ENCODE measurements around the gene LHX3.

Gene LHX3

DNA sequence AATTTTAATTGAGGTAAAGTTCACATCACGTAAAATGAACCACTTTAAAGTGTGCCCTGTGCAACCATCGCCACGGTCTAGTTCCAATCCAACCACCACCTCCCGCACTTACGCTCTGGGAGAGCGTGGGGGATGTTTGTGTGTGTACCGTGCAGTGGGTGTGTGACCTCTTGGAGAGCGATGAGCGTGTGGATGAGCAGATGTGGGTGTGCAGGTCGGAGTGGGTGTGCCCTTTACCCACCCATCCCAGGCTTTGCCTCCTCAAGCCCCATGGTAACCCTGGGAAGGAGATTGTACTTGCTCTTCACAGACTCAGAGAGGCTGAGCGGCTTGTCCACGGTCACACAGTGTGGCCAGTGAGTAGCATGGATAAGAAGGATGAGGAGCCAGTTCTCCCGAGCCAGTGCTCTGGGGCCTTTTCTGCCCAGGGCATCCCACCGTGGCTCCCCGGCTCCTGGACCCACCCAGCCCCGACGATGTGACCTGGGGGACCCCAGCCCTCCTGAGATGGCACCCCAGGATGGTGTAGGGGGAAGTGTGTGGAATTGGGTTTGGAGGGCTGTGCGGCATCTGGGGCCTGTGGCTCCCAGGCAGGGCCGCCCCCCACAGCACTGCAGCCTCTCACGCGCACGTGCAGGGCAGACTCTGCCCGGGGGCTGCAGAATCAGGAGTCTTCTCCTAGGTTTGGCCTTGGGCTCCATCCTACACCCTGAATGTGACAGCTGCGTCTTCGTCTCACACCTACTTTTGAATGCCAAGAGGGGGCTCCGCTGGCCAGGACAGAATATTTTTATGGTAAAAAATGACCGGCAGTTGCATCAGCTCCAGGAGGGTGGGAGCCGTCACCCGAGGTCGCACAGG, 13.6 kb downstream of the LHX3 start:
- DNase-seq, result no peak

DNA sequence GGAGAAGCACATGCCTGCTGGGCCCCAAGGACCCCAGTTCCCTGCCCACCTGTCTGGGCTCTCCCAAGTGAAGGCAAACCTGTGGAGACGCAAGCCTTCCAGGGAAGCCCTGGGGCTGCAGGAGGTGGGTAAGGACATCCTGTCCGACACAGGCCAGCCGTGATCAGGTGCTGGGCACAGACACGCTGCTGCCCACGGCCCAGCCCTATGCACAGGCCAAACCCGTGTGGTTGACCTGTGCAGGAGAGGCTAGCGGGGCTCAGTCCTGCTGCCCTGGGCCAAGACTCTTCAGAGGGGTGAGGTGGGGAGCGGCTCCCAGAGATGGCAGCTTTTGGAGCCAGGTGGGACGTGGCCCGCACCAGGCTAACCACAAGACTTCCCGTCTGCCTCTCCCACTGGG, 14.3 kb downstream of the LHX3 start:
- DNase-seq, result no peak

DNA sequence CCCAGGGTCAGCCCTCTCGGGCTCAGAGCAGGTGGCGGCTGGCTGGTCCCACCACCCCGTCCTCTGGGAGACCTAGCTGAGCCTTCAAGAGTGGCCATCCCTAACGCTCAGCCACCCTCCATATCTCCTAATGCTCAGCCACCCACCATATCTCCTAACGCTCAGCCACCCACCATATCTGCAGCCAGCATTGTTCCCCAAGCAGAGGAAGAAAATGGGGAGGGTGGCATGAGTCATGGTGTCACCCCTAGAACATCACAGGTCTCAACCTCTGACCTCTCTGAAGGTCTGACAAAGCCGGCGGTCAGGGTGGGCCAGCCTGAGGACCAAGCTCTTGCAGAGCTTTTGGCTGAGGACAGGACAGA, 14.7 kb downstream of the LHX3 start:
- DNase-seq, result no peak

DNA sequence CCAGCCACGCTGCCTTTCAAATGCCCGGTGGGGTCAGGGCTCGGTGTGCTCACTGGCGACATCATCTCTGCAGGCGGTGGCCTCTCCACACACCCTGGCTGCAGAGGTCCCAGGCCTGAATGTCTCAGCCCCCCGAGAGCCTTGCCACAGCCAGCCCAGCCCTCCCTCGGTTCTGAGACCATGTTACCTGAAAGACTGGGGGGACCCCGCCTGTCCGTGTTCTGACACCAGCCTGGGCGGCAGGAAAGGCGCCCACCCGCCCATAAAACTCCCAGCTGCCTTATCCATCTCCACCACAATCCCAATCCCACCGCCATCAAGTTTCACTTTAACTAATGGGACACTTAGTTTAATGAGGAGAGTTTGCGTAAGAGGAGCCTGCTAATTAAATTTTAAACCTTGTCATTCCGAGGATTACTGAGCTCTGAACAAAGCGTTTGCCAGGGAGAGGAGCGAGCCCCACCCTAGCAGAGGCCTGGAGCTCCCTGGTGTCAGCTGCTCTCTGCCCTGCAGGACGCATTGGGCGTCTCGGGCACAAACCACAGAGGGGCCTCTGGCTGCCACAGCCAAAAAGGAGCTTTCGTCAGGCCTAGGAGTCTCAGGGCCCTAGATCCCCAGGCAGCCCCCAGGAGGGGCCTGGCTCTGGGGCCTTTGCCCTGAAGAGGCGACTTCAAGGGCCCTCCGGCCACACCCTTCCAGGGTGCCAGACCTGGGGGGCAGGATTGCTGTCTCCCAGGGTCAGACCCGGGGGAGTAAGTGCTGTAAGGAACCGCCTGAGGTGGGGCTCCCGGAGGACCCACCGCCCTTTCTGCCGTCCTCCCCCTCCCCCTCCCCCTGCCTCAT, 15.3 kb downstream of the LHX3 start:
- no peak for DNase-seq

DNA sequence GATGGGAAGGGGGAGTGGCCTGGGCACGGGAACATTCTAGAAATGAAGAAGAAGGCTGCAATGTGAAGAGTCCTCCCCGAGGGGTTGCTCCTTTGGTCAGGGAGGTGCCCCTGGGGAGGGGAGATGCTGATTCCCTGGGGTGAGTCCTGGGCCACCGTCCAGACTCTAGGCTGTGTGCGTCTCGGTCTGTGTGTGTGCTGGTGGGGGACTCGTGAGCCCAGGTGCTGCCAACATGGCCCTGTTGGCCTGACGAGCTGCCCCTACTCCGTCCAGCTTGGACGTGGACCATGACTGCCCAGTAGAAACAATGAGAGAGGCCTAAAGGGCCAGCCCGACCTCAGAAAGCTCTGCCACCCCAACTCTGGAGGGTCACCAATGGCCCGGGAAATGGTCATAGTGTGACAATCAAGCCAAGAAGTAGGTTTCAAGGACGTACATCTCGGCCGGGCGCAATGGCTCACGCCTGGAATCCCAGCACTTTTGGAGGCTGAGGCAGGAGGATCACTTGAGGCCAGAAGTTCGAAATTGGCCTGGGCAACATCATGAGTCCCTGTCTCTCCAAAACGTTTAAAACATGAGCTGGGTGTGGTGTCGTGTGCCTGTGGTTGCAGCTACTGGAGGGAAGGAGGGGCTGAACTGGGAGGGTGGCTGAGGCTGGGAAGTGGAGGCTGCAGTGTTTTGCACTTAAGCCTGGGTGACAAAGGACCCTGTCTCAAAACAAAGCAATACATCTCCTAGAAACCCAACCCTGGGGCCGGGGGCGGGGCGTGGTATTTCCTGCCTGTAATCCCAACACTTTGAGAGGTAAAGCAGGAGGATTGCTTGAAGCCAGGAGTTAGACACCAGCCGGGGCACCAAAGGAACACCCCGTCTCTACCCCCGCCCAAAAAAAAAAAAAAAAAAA, 17.0 kb downstream of the LHX3 start:
- no peak for DNase-seq

DNA sequence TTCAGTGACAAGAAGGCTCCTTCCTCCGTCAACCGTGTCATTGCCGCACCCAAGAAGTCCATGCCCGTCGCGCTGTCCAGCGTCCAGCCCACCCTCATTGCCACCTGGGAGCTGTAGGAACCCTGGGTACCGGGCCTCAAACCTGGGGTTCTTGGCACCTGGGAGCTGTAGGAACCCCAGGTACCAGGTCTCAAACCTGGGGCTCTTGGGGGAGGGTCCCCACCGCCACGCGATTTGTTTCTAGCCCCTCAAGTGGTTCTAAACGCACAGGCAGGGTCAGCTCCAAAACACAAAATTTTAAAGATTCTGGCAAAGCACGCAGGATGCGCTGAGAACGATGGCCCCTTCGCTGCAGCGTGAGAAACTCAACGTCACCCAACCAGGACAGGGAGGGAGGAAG, 17.7 kb downstream of the LHX3 start:
- no peak for DNase-seq

DNA sequence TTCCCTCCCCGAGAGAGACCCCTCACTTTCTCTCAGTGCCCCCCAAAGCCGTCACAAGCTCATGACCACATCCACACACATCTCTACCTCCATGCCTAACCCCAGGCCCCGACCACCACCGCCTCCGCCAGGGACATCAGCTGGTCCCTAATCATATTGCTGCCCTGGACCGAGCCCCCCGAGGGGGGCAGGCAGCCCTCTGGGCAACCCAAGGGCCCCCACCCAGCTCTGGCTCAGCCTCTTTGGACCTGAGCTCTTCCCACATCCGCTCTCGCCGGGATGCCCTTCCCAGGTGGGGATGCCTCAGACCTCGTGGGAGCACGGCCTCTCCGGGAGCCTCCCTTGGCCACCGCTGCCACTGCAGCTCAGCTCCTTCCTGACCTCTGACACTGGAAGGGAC, 18.5 kb downstream of the LHX3 start:
- DNase-seq, result no peak

DNA sequence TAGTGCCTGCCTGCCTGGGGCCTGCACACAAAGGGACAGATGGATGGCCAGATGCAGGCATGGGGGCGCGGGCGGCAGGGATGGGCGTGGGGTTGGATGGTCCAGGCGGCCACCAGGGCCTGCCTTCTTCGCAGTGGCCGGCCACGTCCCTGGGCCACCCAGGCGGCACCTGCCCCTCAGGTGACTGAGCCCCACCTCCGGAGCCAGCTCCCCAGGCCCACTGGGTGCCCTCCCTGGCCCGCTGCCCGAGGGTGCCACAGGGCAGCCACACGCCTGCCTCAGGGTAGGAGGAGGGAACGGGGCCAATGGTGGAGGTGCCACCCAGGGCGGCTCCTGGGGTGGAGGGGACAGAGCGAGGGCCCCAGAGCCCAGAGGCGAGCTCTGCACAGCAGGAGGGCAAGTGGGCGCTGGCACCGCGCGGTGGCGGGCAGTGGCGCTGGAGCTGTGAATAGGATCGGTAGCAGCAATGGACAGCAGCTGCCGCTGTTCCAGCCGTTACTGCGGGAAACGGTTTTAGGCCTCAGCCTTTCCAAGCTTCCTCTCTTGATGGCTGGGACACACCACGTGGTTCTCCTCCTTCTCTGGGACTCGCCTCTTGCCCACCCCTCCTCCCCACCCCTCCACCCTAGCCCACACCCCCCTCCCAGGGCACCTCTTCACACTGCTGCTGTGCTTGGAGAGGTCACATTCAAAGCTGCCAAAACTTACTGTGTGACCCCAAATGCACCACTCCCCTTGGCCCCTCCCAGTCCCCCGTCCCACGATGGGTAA, 19.1 kb downstream of the LHX3 start:
- DNase-seq, result no peak

DNA sequence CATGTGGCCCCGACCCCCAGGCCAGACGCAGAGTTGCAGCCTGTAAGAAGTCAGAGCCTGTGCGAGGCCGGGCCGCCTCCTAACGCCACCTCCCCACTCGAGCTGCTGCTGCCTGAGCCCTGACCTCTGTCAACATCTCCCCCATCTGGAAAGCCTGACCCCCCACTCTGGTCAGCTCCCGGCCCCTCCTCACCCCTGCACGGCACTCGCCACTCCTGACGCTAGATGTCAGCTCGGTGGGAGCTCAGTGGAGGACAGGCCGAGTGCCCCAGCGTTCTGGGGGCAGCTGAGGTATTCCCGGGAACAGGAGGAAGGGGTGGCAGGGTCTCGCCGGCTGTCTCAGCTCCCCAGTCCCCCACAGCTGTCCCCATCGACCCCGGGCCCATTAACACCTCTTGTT, 19.9 kb downstream of the LHX3 start:
- no peak for DNase-seq

DNA sequence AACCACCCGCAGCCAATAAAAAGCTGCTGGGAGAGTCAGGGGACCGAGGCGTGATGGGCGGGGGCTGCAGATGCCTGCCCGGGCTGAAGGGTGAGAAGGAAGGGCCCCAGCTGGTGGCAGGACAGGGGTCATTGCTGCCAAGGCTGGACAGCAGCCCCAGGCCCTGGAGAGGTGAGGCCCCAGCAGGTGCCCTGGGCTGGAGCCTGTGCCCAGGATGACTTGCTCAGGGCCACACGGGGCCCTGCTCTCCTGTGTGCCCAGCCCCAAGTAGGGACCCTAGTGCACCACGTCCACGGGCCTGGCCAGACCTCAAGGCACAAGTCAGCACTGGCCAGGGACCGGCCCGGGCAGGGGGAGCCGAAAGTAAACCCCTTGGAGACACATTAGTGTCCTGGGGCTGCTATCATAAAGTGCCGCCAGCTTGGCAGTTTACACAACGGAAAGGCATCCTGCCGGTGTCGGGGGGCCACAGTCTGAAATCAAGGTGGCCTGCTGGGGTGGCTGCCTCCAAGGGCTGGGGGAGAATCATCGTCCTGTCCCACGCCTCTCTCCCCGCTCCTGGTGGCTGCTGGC, 22.0 kb downstream of the LHX3 start:
- DNase-seq, result no peak

DNA sequence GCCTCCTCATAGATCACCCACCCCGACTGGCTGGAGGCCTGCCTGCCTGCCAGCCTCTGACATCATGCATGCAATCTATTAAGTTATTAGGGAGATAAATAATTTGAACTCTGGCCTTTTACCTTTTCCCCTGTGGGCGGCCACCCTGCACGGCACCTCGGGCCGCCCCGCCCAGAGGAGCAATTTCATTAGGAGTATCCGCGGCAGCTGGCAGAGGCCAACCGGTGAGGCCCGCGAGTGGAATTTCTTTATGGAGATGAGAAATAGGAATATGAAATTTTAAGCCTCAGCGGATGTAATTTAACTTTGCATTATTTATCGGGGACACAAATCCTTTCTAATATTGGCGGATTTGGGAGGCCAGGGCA, 22.5 kb downstream of the LHX3 start:
- DNase-seq, result no peak

DNA sequence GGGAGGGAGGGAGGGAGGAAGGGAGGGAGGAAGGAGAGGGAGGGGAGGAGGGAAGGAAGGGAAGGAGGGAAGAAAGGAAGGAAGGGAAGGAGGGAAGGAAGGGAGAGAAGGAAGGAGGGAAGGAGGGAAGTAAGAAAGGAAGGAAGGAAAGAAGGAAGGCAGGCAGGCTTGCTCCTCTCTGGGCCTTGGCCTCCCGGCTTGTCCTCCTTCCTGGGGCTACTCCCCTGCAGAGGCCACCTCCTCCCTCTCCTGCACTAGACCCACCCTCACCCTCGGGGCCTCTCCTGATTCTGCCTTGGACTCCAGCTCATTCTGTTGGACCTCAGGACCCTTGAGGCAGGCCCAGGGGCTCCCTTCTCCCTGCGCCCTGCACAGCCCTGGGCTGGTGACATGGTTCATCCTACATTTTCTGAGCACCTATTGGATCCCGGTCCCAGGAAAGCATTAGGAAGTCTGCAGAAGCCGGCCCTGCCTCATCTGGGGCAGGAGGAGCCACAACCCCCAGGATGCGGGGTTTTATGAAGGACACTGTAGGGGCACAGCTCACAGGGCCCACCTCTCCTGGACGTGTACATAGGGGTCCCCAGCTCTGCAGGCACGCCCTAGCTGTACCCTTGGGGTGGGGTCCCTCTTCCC, 23.0 kb downstream of the LHX3 start:
- no peak for DNase-seq

DNA sequence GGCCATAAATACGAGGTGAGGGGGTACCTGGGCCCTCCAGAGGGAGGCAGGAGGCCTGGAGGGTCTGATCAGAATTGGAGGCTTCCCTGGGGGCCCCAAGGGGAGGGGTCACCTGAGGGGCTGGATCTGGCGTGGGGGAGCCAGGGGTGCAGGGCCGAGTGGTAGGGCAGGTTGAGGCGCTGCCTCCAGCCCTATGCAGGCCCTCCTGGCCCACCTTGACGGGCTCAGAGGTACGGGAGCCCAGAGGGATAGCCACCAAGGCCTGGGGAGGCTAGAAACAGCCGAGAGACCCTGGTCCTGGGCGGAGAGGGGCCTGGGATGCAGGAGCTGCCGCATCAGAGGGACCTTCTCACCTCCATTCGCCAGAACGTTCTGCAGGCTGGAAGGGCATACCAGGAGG, 24.3 kb downstream of the LHX3 start:
- DNase-seq, result no peak

DNA sequence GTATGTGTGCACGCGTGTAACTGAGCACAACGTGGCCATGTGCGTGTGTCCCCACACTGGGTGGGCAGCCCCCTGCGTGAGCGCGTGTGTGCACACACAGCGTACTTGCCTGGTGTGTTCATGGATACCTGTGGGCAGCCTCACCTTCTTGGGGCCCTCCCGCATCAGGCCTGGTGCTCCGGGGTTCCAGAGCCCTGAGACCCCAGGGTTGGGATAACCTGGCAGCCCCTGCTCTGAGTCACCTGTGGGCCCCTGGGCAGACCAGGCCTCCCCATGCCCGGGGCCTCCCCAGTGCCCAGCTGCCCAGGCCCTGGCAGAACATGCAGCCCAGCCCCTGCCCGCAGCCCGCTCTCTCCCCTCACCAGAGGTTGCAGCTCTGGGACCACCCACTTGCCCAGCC, 25.2 kb downstream of the LHX3 start:
- no peak for DNase-seq

DNA sequence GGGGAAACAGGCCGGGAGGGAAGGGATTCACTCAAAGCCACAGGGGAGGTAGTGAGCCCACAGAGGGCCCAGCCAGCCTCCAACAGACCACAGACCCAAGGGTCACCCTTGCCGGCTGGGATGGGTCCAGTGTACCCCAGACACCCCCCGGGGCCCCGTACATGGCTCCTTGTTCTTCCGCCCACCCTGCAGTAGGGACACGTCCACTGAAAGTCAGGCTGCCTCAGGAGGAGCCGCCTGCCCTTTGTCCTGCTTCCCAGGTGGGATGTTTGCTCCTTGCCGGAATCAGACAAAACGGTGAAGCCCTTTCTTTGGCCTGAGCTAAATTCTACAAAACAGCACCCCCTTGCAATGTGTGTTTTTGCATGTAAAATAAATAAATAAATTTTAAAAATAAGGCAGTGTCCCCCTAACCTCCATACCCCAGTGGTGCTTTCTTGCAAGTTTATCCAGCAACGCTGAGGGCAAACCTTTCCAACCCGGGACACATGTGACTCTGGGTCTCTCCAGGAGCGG, 25.8 kb downstream of the LHX3 start:
- DNase-seq, result no peak

DNA sequence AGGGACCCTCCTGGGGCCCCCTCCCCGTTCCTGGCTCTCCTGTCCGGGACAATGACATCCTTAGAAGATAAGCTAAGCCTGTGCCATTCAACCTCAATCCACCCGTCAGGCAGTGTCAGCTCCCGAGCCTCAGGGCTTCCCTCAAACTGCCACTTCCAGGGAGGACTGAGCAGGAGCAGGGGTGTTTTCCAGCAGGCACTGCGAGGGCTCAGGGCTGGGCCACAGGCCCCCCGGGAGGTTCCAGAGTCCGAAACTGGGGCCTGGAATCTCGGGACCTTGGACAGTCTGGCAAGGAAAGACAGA, 26.2 kb downstream of the LHX3 start:
- DNase-seq, result no peak

DNA sequence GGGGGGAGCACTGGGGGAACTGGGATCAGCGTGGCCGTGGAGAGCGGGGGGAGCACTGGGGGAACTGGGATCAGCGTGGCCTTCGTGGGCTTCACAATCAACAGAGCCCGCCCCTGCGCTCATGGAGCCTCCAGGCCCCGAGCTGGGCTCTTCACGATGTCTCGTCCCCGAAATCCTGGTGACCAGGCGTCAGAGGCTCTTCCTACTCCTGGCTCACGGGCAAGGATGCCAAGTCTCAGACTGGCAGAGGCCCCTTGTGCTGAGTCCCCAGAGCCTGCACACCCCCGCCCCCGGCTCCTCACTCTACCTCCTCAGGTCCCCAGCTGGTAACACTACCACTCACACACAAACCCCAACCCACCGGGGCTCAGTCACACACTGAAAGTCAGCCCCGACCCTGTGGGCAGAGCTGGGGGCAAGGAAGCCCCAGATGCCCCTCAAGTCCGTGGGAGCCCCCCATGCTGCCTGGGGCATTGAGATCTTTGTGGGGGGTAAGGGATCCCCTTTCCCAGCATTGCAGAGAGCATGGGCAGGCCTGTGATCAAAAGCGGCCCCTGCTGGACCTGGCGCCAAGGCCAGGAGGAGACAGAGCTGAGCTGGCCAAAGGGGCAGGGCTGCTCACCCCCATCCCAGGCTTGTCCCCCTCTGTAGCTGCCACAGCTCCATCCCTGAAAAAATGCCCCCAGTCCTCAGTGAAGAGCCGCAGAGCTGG, 26.7 kb downstream of the LHX3 start:
- no peak for DNase-seq

DNA sequence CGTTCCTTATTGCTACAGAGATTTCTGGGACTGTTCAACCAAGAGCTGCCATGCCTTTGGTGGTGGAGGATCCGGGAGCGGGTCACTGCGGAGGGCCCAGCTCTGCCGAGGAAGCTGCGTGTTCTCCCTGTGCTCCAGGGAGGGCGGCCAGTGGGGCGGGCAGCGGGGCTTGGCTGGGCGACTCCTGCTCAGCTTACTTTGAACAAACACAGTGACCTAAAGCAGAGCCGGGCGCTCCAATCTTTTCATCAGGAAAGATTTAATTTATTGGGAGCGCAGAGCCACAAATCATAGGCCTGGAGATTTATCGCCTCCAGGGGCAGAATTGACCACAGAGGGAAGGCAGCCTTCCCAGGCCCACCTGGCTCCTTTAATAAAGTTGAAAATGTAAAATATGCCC, 27.7 kb downstream of the LHX3 start:
- DNase-seq, result no peak

DNA sequence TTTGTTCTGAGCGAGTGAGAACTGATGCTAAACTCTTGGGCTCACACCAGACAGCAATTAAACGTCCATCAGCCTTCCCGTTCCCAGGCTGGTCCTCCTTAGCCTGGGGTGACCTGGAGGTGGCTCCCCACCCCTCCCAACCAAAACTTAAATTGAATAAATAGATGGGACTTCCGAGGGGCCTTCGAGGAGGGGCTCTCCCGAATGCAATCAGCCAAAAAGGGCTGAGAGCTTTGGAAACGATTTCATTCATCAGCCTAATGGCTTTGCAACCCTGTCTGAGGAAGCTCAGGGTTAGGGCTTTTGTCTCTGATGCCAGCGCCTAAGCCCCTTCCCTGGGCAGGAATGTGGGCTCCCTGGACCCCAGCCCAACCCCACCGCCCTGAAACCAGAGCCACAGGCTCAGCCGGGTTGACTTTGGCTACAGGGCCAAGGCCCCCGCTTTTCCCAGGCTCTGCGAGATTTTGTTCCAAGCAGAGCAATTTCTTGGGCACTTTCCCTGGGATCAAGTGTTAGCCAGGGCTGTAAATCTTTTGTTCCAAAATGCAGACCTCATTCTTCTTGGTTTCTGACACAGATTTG, 29.2 kb downstream of the LHX3 start:
- no peak for DNase-seq

DNA sequence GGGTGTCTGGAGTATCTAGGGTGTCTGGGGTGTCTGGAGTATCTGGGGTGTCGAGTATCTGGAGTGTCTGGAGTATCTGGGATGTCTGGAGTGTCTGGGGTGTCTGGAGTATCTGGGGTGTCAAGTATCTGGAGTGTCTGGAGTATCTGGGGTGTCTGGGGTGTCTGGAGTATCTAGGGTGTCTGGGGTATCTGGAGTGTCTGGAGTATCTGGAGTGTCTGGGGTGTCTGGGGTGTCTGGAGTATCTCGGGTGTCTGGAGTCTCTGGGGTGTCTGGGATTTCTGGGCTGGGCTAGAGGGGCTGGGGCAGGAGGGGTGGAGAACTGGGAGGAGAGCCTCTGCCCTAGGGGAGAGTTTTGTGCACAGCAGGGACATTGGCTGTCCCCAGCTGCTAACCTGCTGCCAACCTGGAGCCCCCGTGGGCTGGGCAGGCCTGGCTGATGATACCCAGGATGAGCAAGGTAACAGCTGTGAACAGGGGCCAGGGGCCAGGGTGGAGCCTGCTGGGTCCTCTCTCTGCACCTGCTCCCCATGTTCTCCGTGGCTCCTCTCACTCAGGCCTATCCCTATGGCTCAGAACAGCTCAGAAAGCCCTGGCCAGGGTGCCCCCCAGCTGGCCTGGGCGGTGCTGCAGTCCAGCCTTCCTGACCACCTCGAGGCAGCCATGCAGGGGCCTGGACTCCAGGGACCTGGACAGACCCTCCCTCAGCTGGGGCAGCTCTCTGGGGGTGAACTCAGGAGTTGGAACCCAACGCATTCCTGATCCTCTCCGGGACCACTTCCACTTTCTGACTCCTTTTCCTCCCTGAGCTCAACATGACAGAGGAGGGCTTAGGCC, 29.9 kb downstream of the LHX3 start:
- no peak for DNase-seq

Data from NCI-H1436 (cell line).